Caco-2 (cell line): Measurements from ENCODE around the gene CDH10. TPM values are rescaled to one million over a fixed set of nuclear protein-coding genes. Genes with fewer than 3 reads are reported as not detected.
A peak's percentile ranks its signal among the peaks of the same experiment; 100 is the strongest.

Experiments
- BruUV-seq: library from RNA; stranded (reverse); fragments of 400-500 nt; replicated peaks from 2 replicates; lab custom pipeline; 2021; lab: Mats Ljungman, UMichigan
- CTCF ChIA-PET: fragments of 300-600 bp; sonication (Branson Sonifier 250); formaldehyde crosslinking; loops from one replicate; lab custom pipeline; 2022; ENCODE audit warnings: antibody characterized with exemption; lab: Charles Lee
- POLR2A ChIA-PET: fragments of 300-600 bp; sonication (Branson Sonifier 250); formaldehyde crosslinking; loops from one replicate; lab custom pipeline; 2022; ENCODE audit warnings: antibody characterized with exemption; lab: Charles Lee
- DNase-seq, 2 experiments: peaks; one replicate each; pipeline versions ENCODE4 v3.0.0 to v3.0.0-alpha.2; 2020 to 2022
- H3K27me3 ChIP-seq: replicated peaks from 2 replicates; pipeline ENCODE4 v1.6.0; 2011; ENCODE audit warnings: low read length; ENCODE audit not compliant: control insufficient read depth, insufficient read depth
- H3K36me3 ChIP-seq: 2 replicates; pipeline ENCODE4 v1.5.1; 2011; ENCODE audit warnings: low read length; ENCODE audit not compliant: control insufficient read depth, insufficient read depth
- H3K4me1 ChIP-seq: fragments of 250-450 bp; sonication (Bioruptor Pico); 2 replicates; pipeline ENCODE4 v1.5.1; 2020; ENCODE audit warnings: mild to moderate bottlenecking
- H3K4me3 ChIP-seq: 2 replicates; pipeline ENCODE4 v1.5.1; 2011; ENCODE audit warnings: low read depth, mild to moderate bottlenecking, control low read depth, low read length
- H3K9me3 ChIP-seq: fragments of 250-450 bp; sonication (Bioruptor Pico); 2 replicates; pipeline ENCODE4 v1.5.1; 2020; ENCODE audit warnings: mild to moderate bottlenecking, moderate library complexity
- H3K27ac Mint-ChIP-seq: one replicate; pipeline ENCODE4 v1.8.0; 2022; ENCODE audit warnings: mixed read lengths; ENCODE audit not compliant: unreplicated experiment
- H3K27me3 Mint-ChIP-seq: one replicate; pipeline ENCODE4 v1.8.0; 2022; ENCODE audit warnings: mixed read lengths; ENCODE audit not compliant: insufficient read depth, unreplicated experiment
- H3K36me3 Mint-ChIP-seq: one replicate; pipeline ENCODE4 v1.8.0; 2022; ENCODE audit warnings: mild to moderate bottlenecking, mixed read lengths; ENCODE audit not compliant: insufficient read depth, unreplicated experiment
- H3K4me1 Mint-ChIP-seq: one replicate; pipeline ENCODE4 v1.8.0; 2022; ENCODE audit warnings: low read depth, mixed read lengths; ENCODE audit not compliant: unreplicated experiment
- H3K4me3 Mint-ChIP-seq: one replicate; pipeline ENCODE4 v1.8.0; 2022; ENCODE audit warnings: mild to moderate bottlenecking, moderate library complexity, mixed read lengths; ENCODE audit not compliant: unreplicated experiment
- H3K9me3 Mint-ChIP-seq: one replicate; pipeline ENCODE4 v1.8.0; 2022; ENCODE audit warnings: mixed read lengths; ENCODE audit not compliant: unreplicated experiment
- CTCF ChIP-seq, 2 experiments: fragments of 200-600 bp in 1 of 2; IDR thresholded peaks; 1 replicate in 1 of 2; 2 replicates in 1 of 2; pipeline versions ENCODE4 v1.5.1 to v1.8.0; 2011 to 2022; ENCODE audit warnings: antibody characterized with exemption in 1 of 2, control low read depth in 1 of 2, inconsistent platforms in 1 of 2, low read depth in 1 of 2, low read length in 1 of 2, mild to moderate bottlenecking in 1 of 2, moderate library complexity in 1 of 2; ENCODE audit not compliant: insufficient read depth in 1 of 2, severe bottlenecking in 1 of 2, unreplicated experiment in 1 of 2
- intact Hi-C: fragments of 100-400 bp; cut with micrococcal nuclease; formaldehyde crosslinking; loops from one replicate; pipeline ENCODE4 v1.10.0; 2022; ENCODE audit not compliant: unreplicated experiment
- total RNA-seq: library from RNA; stranded (reverse); gene quantifications from 2 replicates; pipeline ENCODE4 v1.2.3, GENCODE V29; 2022

CDH10 gene
- total RNA-seq, 1 experiment from 2014 or later: not detected

DNA sequence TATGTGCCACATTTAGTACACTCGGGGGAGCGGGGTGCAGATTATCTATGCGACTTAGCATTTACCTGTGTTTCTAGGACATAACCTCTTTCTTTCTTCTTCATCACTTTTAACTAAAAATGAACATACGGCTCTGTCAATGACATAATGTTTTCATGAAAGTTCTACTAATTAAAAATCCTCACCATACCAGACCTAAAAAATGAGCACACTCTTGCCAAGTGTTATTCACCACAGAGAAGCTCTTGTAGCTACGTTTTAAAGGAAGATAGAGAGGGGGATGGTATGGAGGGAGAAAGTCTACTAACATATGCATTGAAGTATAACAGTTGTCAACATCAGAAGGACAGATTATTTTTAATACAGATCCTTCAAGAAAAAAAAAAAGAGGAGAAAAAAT is 1.6 kb downstream of the CDH10 start:
- DNase-seq: no peak
- no peak overlapping the region for H3K4me3 Mint-ChIP-seq
- no peak for TF ChIP-seq CTCF (IDR thresholded peaks at IDR 0.05; ENCODE audit: insufficient read depth in 1 of 2, low read depth in 1 of 2, low read length in 1 of 2, severe bottlenecking in 1 of 2, unreplicated experiment in 1 of 2)
- H3K36me3 Mint-ChIP-seq: no peaks in the 10 kb centered on the region
- Histone ChIP-seq H3K4me3 (no peak overlapping the region), H3K36me3 (no peaks in the 10 kb centered on the region), H3K27me3 (no peaks in the 10 kb centered on the region), H3K9me3 (no peaks in the 10 kb centered on the region), H3K4me1 (no peaks in the 10 kb centered on the region)
- no peak overlapping the region for H3K27ac Mint-ChIP-seq
- H3K27me3 Mint-ChIP-seq: peaks cover 3% of the 10 kb centered on the region
- no peaks in the 10 kb centered on the region for H3K9me3 Mint-ChIP-seq
- ChIA-PET POLR2A (no interaction called here), CTCF (no interaction called here)
- no TSS peak for BruUV-seq
- intact Hi-C loops: loop anchor here (2.0 kb wide), 1 partner anchor 410 kb away; no protein-coding TSS in a partner anchor
- no peaks in the 10 kb centered on the region for H3K4me1 Mint-ChIP-seq

DNA sequence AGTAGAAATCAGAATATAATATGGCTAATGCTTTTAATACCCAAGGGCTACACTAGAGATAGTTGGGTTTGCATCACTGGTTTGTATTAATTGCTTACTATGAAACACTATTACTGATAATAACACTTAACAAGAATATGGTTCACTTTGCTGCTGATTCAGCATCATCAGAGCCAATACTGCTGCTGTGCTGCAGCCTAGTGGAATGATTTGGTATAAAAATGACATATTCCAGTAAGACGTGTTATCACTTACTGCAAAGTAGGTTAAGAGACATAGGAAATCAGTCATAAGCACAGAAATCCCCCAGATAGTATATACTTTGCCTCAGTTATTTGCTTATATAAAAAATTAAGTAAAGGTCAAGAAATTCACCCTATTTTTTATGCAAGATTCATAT is 2.8 kb downstream of the CDH10 start:
- Histone ChIP-seq H3K4me1 (no peaks in the 10 kb centered on the region), H3K9me3 (no peaks in the 10 kb centered on the region), H3K36me3 (no peaks in the 10 kb centered on the region), H3K4me3 (no peak overlapping the region), H3K27me3 (no peaks in the 10 kb centered on the region)
- no peaks in the 10 kb centered on the region for H3K9me3 Mint-ChIP-seq
- no peak overlapping the region for H3K27ac Mint-ChIP-seq
- ChIA-PET POLR2A (no interaction called here), CTCF (no interaction called here)
- TF ChIP-seq CTCF (IDR thresholded peaks at IDR 0.05; ENCODE audit: insufficient read depth in 1 of 2, low read depth in 1 of 2, low read length in 1 of 2, severe bottlenecking in 1 of 2, unreplicated experiment in 1 of 2): peak; percentile 42 to 47
- peaks cover 3% of the 10 kb centered on the region for H3K27me3 Mint-ChIP-seq
- H3K4me3 Mint-ChIP-seq: no peak overlapping the region
- BruUV-seq: no TSS peak
- intact Hi-C loops: loop anchor here (1.0 to 2.0 kb wide), 3 partner anchors 9 to 409 kb away; no protein-coding TSS in a partner anchor
- DNase-seq: peak in 1 of 2 experiments; percentile 25
- no peaks in the 10 kb centered on the region for H3K36me3 Mint-ChIP-seq
- no peaks in the 10 kb centered on the region for H3K4me1 Mint-ChIP-seq

GRCh38 chr5:24635209-24635608 is 9.6 kb downstream of the CDH10 start:
- Mint-ChIP-seq H3K4me3 (no peak overlapping the region), H3K36me3 (no peaks in the 10 kb centered on the region), H3K9me3 (no peaks in the 10 kb centered on the region), H3K4me1 (no peaks in the 10 kb centered on the region), H3K27me3 (no peaks in the 10 kb centered on the region), H3K27ac (no peak overlapping the region)
- no peak for TF ChIP-seq CTCF (IDR thresholded peaks at IDR 0.05; ENCODE audit: insufficient read depth in 1 of 2, low read depth in 1 of 2, low read length in 1 of 2, severe bottlenecking in 1 of 2, unreplicated experiment in 1 of 2)
- CTCF ChIA-PET: no interaction called here
- BruUV-seq: no TSS peak
- Histone ChIP-seq H3K4me3 (no peak overlapping the region), H3K4me1 (no peaks in the 10 kb centered on the region), H3K27me3 (no peaks in the 10 kb centered on the region), H3K36me3 (no peaks in the 10 kb centered on the region), H3K9me3 (no peaks in the 10 kb centered on the region)
- DNase-seq: no peak
- intact Hi-C loops: no loop called here
- POLR2A ChIA-PET: no interaction called here
